Measurements from ENCODE around the gene MYO10.
"Not testable (repeated sequence)": the region's sequence is repeated elsewhere in the genome, so short reads cannot be mapped to it uniquely, and the experiment has no call there.

Gene MYO10

GRCh38 chr5:16877267-16877935 lies 58.7 kb downstream of the MYO10 start:
- no peak for DNase-seq (ENCODE audit: low read depth, low spot score)
- no peaks in the 10 kb centered on the region for H3K36me3 ChIP-seq (ENCODE audit: control insufficient read depth, insufficient read depth, low read length)
- no peak overlapping the region for H3K27ac ChIP-seq (ENCODE audit: low read length)
- 100% methylated on average over 1 of the region's 9 CpGs for WGBS (ENCODE audit: insufficient coverage, insufficient read length)
- H3K4me1 ChIP-seq (ENCODE audit: control insufficient read depth, insufficient read depth, low read length) = peaks cover 1% of the 10 kb centered on the region; the same call in 1 of the 2 replicates
- no peaks in the 10 kb centered on the region for H3K9me3 ChIP-seq (ENCODE audit: control insufficient read depth, insufficient read depth, low read length)
- no peak overlapping the region for H3K4me3 ChIP-seq (ENCODE audit: low read length)
- no peaks in the 10 kb centered on the region for H3K27me3 ChIP-seq (ENCODE audit: control insufficient read depth, insufficient read depth, low read length)

GRCh38 chr5:16874424-16874823 lies 61.7 kb downstream of the MYO10 start:
- not testable (repeated sequence) for H3K9me3 ChIP-seq (ENCODE audit: control insufficient read depth, insufficient read depth, low read length); H3K4me1 ChIP-seq (ENCODE audit: control insufficient read depth, insufficient read depth, low read length); H3K36me3 ChIP-seq (ENCODE audit: control insufficient read depth, insufficient read depth, low read length); H3K27me3 ChIP-seq (ENCODE audit: control insufficient read depth, insufficient read depth, low read length); H3K4me3 ChIP-seq (ENCODE audit: low read length); H3K27ac ChIP-seq (ENCODE audit: low read length); DNase-seq (ENCODE audit: low read depth, low spot score)
- no CpG with 5 or more reads among the region's 1 CpG for WGBS (ENCODE audit: insufficient coverage, insufficient read length)

- Histone ChIP-seq H3K4me3 (ENCODE audit: low read length) (no peak overlapping the region), H3K9me3 (ENCODE audit: control insufficient read depth, insufficient read depth, low read length) (no peaks in the 10 kb centered on the region), H3K36me3 (ENCODE audit: control insufficient read depth, insufficient read depth, low read length) (no peaks in the 10 kb centered on the region), H3K27me3 (ENCODE audit: control insufficient read depth, insufficient read depth, low read length) (no peaks in the 10 kb centered on the region), H3K4me1 (ENCODE audit: control insufficient read depth, insufficient read depth, low read length) (peaks cover 3% of the 10 kb centered on the region; the same call in 1 of the 2 replicates), H3K27ac (ENCODE audit: low read length) (no peak overlapping the region)
- no CpG with 5 or more reads among the region's 4 CpGs for whole genome bisulfite sequencing (ENCODE audit: insufficient coverage, insufficient read length)
- no peak for DNase-seq (ENCODE audit: low read depth, low spot score)
Observed at GRCh38 chr5:16871746-16872339, 64.2 kb downstream of the MYO10 start.

- Histone ChIP-seq H3K9me3 (ENCODE audit: control insufficient read depth, insufficient read depth, low read length) (no peaks in the 10 kb centered on the region), H3K4me3 (ENCODE audit: low read length) (no peak overlapping the region), H3K36me3 (ENCODE audit: control insufficient read depth, insufficient read depth, low read length) (no peaks in the 10 kb centered on the region), H3K27ac (ENCODE audit: low read length) (no peak overlapping the region), H3K4me1 (ENCODE audit: control insufficient read depth, insufficient read depth, low read length) (peaks cover 6% of the 10 kb centered on the region; the same call in 1 of the 2 replicates), H3K27me3 (ENCODE audit: control insufficient read depth, insufficient read depth, low read length) (no peaks in the 10 kb centered on the region)
- WGBS (ENCODE audit: insufficient coverage, insufficient read length) = no CpG with 5 or more reads among the region's 1 CpG
- DNase-seq (ENCODE audit: low read depth, low spot score) = no peak
Observed at GRCh38 chr5:16870878-16871277, 65.2 kb downstream of the MYO10 start.

- H3K4me1 ChIP-seq (ENCODE audit: control insufficient read depth, insufficient read depth, low read length) = peaks cover 7% of the 10 kb centered on the region; the same call in 1 of the 2 replicates
- WGBS (ENCODE audit: insufficient coverage, insufficient read length) = no CpG with 5 or more reads among the region's 15 CpGs
- no peaks in the 10 kb centered on the region for H3K27me3 ChIP-seq (ENCODE audit: control insufficient read depth, insufficient read depth, low read length)
- no peaks in the 10 kb centered on the region for H3K36me3 ChIP-seq (ENCODE audit: control insufficient read depth, insufficient read depth, low read length)
- H3K4me3 ChIP-seq (ENCODE audit: low read length) = no peak overlapping the region
- DNase-seq (ENCODE audit: low read depth, low spot score) = no peak
- H3K9me3 ChIP-seq (ENCODE audit: control insufficient read depth, insufficient read depth, low read length) = no peaks in the 10 kb centered on the region
- H3K27ac ChIP-seq (ENCODE audit: low read length) = no peak overlapping the region
Observed at GRCh38 chr5:16869821-16870796, 66.0 kb downstream of the MYO10 start.

DNA sequence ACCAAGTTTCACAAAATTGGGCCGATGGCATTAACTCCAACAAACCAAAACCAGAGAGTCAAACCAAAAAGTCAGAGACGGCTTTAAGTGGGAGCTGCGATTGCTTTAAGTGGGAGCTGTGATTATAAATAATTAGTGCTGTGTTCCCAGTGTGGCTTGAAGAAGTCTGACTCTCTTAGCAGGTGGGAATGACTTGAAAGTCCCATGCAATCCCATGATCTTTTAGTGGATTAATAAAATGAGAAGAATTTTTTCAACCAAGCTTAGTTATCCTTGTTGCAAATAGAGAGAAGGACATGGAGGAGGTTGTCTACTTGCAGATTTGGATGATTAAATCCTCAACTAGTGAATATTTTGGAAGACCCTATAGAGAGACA lies 68.5 kb downstream of the MYO10 start:
- no peak for DNase-seq (ENCODE audit: low read depth, low spot score)
- H3K27ac ChIP-seq (ENCODE audit: low read length) = no peak overlapping the region
- no peaks in the 10 kb centered on the region for H3K9me3 ChIP-seq (ENCODE audit: control insufficient read depth, insufficient read depth, low read length)
- H3K36me3 ChIP-seq (ENCODE audit: control insufficient read depth, insufficient read depth, low read length) = no peaks in the 10 kb centered on the region
- H3K4me3 ChIP-seq (ENCODE audit: low read length) = no peak overlapping the region
- no peaks in the 10 kb centered on the region for H3K27me3 ChIP-seq (ENCODE audit: control insufficient read depth, insufficient read depth, low read length)
- WGBS (ENCODE audit: insufficient coverage, insufficient read length) = no CpG with 5 or more reads among the region's 3 CpGs
- peaks cover 7% of the 10 kb centered on the region; the same call in 1 of the 2 replicates for H3K4me1 ChIP-seq (ENCODE audit: control insufficient read depth, insufficient read depth, low read length)

- no peak overlapping the region for H3K4me3 ChIP-seq (ENCODE audit: low read length)
- H3K27me3 ChIP-seq (ENCODE audit: control insufficient read depth, insufficient read depth, low read length) = no peaks in the 10 kb centered on the region
- DNase-seq (ENCODE audit: low read depth, low spot score) = no peak
- H3K27ac ChIP-seq (ENCODE audit: low read length) = no peak overlapping the region
- no peaks in the 10 kb centered on the region for H3K9me3 ChIP-seq (ENCODE audit: control insufficient read depth, insufficient read depth, low read length)
- no CpG with 5 or more reads among the region's 17 CpGs for WGBS (ENCODE audit: insufficient coverage, insufficient read length)
- peaks cover 7% of the 10 kb centered on the region; the same call in 1 of the 2 replicates for H3K4me1 ChIP-seq (ENCODE audit: control insufficient read depth, insufficient read depth, low read length)
- no peaks in the 10 kb centered on the region for H3K36me3 ChIP-seq (ENCODE audit: control insufficient read depth, insufficient read depth, low read length)
Observed at GRCh38 chr5:16866795-16867576, 69.1 kb downstream of the MYO10 start.

DNA sequence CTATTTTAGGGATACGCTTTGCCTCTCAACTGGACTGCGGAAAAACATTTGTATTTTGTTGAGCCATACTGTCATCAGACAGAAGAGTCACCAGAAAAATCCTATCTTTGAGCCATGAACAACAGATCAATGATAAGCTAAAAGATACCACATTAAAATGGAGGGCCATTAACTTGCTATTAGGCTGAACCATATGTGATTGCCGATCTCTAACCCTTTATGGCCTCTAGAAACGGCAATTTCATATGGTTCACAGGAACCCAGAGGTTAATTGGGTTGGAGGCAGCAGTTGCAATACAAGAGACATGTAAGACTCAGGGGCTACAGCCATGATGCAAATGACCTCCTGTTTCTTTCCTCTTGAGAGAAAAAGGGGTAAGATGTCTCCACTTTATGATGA lies 69.8 kb downstream of the MYO10 start:
- WGBS (ENCODE audit: insufficient coverage, insufficient read length) = no CpG with 5 or more reads among the region's 4 CpGs
- Histone ChIP-seq H3K36me3 (ENCODE audit: control insufficient read depth, insufficient read depth, low read length) (no peaks in the 10 kb centered on the region), H3K9me3 (ENCODE audit: control insufficient read depth, insufficient read depth, low read length) (no peaks in the 10 kb centered on the region), H3K4me3 (ENCODE audit: low read length) (no peak overlapping the region), H3K27ac (ENCODE audit: low read length) (no peak overlapping the region), H3K4me1 (ENCODE audit: control insufficient read depth, insufficient read depth, low read length) (peaks cover 7% of the 10 kb centered on the region; the same call in 1 of the 2 replicates), H3K27me3 (ENCODE audit: control insufficient read depth, insufficient read depth, low read length) (no peaks in the 10 kb centered on the region)
- no peak for DNase-seq (ENCODE audit: low read depth, low spot score)

GRCh38 chr5:16865151-16865550 lies 70.9 kb downstream of the MYO10 start:
- Histone ChIP-seq H3K27me3 (ENCODE audit: control insufficient read depth, insufficient read depth, low read length) (no peaks in the 10 kb centered on the region), H3K27ac (ENCODE audit: low read length) (no peak overlapping the region), H3K4me3 (ENCODE audit: low read length) (no peak overlapping the region), H3K4me1 (ENCODE audit: control insufficient read depth, insufficient read depth, low read length) (peaks cover 9% of the 10 kb centered on the region), H3K9me3 (ENCODE audit: control insufficient read depth, insufficient read depth, low read length) (no peaks in the 10 kb centered on the region), H3K36me3 (ENCODE audit: control insufficient read depth, insufficient read depth, low read length) (no peaks in the 10 kb centered on the region)
- WGBS (ENCODE audit: insufficient coverage, insufficient read length) = no CpG with 5 or more reads among the region's 8 CpGs
- DNase-seq (ENCODE audit: low read depth, low spot score) = no peak
